ENCODE results near the gene BLOC1S5. TPM values are rescaled to one million over a fixed set of nuclear protein-coding genes. Genes with fewer than 3 reads are reported as not detected.

The BLOC1S5 gene
- polyA plus RNA-seq, 1 donor (not counting 4 experiments of a cell fraction or from before 2014, with no cell fraction given), result 8.8 TPM

DNA sequence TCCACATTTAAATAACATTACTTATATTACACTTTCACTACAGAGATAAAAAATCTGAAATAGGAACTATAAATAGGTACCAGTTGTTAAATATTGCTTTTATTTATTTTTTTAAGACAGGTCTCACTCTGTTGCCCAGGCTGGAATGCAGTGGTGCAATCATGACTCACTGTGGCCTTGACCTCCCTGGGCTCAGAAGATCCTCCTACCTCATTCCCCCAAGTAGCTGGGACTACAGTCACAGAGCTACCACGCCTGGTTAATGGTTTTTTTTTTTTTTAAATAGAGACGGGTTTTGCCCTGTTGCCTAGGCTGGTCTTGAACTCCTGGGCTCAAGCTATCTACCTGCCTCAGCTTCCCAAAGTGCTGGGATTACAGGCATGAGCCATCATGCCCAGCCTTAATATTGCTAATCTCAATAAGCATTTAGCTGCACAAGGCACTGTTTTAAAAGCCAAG lies 20.9 kb upstream of the BLOC1S5 start:
- H3K79me2 ChIP-seq (ENCODE audit: control insufficient read depth, insufficient read depth, low read length), result peaks cover 18% of the 10 kb centered on the region
- H3K36me3 ChIP-seq (ENCODE audit: control insufficient read depth in 2 of 2, extremely low read depth in 1 of 2, insufficient read depth in 2 of 2, low read length in 2 of 2), result peaks cover 7 to 8% of the 10 kb centered on the region in 2 experiments
- H3K4me2 ChIP-seq (ENCODE audit: control insufficient read depth, extremely low read depth, insufficient read depth, low read depth, low read length), result peak overlapping the region; percentile 46
- dilution Hi-C loops (cut with MboI; ENCODE audit: extremely low pct_ligation_motif_present, low sequenced_read_pairs), result no loop called here
- no peaks in the 10 kb centered on the region for H3K9me1 ChIP-seq (ENCODE audit: control insufficient read depth, extremely low read depth, insufficient read depth, low read length)
- FAIRE-seq (peak; percentile 58), DNase-seq (ENCODE audit: low read depth, low spot score) (no peak)
- H3K9ac ChIP-seq (ENCODE audit: control insufficient read depth, extremely low read depth, insufficient read depth, low read length), result peak overlapping the region; percentile 23
- no peak overlapping the region for H2AFZ ChIP-seq (ENCODE audit: control insufficient read depth, low read length)
- no peak for TF ChIP-seq EZH2 (IDR thresholded peaks at IDR 0.05; ENCODE audit: low read length)
- TF ChIP-seq, protein P1, sequence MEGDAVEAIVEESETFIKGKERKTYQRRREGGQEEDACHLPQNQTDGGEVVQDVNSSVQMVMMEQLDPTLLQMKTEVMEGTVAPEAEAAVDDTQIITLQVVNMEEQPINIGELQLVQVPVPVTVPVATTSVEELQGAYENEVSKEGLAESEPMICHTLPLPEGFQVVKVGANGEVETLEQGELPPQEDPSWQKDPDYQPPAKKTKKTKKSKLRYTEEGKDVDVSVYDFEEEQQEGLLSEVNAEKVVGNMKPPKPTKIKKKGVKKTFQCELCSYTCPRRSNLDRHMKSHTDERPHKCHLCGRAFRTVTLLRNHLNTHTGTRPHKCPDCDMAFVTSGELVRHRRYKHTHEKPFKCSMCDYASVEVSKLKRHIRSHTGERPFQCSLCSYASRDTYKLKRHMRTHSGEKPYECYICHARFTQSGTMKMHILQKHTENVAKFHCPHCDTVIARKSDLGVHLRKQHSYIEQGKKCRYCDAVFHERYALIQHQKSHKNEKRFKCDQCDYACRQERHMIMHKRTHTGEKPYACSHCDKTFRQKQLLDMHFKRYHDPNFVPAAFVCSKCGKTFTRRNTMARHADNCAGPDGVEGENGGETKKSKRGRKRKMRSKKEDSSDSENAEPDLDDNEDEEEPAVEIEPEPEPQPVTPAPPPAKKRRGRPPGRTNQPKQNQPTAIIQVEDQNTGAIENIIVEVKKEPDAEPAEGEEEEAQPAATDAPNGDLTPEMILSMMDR (optimal IDR thresholded peaks at IDR 0.05 in 1 of 3, IDR thresholded peaks at IDR 0.05 in 1 of 3, conservative IDR thresholded peaks at IDR 0.05 in 1 of 3; ENCODE audit: extremely low read depth in 1 of 3, insufficient read depth in 2 of 3, low read length in 3 of 3), result no peak
- peaks cover 41% of the 10 kb centered on the region for H3K4me1 ChIP-seq (ENCODE audit: control insufficient read depth, extremely low read depth, insufficient read depth, low read length)
- H3K27me3 ChIP-seq (ENCODE audit: control insufficient read depth, extremely low read depth, insufficient read depth, low read length), result no peaks in the 10 kb centered on the region
- H4K20me1 ChIP-seq (ENCODE audit: control insufficient read depth, extremely low read depth, insufficient read depth, low read length), result no peaks in the 10 kb centered on the region
- H3K27ac ChIP-seq (ENCODE audit: control insufficient read depth, insufficient read depth, low read length), result peak overlapping the region; percentile 67
- no peaks in the 10 kb centered on the region for H3K9me3 ChIP-seq (ENCODE audit: control insufficient read depth, low read depth, low read length)
- H3K4me3 ChIP-seq (ENCODE audit: control insufficient read depth in 2 of 3, extremely low read depth in 1 of 3, insufficient read depth in 2 of 3, low read depth in 1 of 3, low read length in 3 of 3), result no peak overlapping the region

- peaks cover 18% of the 10 kb centered on the region for H3K79me2 ChIP-seq (ENCODE audit: control insufficient read depth, insufficient read depth, low read length)
- no peaks in the 10 kb centered on the region for H4K20me1 ChIP-seq (ENCODE audit: control insufficient read depth, extremely low read depth, insufficient read depth, low read length)
- TF ChIP-seq, protein P1 (optimal IDR thresholded peaks at IDR 0.05 in 1 of 3, IDR thresholded peaks at IDR 0.05 in 1 of 3, conservative IDR thresholded peaks at IDR 0.05 in 1 of 3; ENCODE audit: extremely low read depth in 1 of 3, insufficient read depth in 2 of 3, low read length in 3 of 3), result no peak
- no peak for TF ChIP-seq EZH2 (IDR thresholded peaks at IDR 0.05; ENCODE audit: low read length)
- H2AFZ ChIP-seq (ENCODE audit: control insufficient read depth, low read length), result no peak overlapping the region
- no peak for DNase-seq (ENCODE audit: low read depth, low spot score)
- H3K4me2 ChIP-seq (ENCODE audit: control insufficient read depth, extremely low read depth, insufficient read depth, low read depth, low read length), result peak overlapping the region; percentile 29
- peaks cover 7 to 8% of the 10 kb centered on the region in 2 experiments for H3K36me3 ChIP-seq (ENCODE audit: control insufficient read depth in 2 of 2, extremely low read depth in 1 of 2, insufficient read depth in 2 of 2, low read length in 2 of 2)
- H3K4me1 ChIP-seq (ENCODE audit: control insufficient read depth, extremely low read depth, insufficient read depth, low read length), result peaks cover 45% of the 10 kb centered on the region
- no peak overlapping the region for H3K4me3 ChIP-seq (ENCODE audit: control insufficient read depth in 2 of 3, extremely low read depth in 1 of 3, insufficient read depth in 2 of 3, low read depth in 1 of 3, low read length in 3 of 3)
- no peaks in the 10 kb centered on the region for H3K9me3 ChIP-seq (ENCODE audit: control insufficient read depth, low read depth, low read length)
- H3K9ac ChIP-seq (ENCODE audit: control insufficient read depth, extremely low read depth, insufficient read depth, low read length), result no peak overlapping the region
- dilution Hi-C loops (cut with MboI; ENCODE audit: extremely low pct_ligation_motif_present, low sequenced_read_pairs), result no loop called here
- H3K27me3 ChIP-seq (ENCODE audit: control insufficient read depth, extremely low read depth, insufficient read depth, low read length), result no peaks in the 10 kb centered on the region
- H3K27ac ChIP-seq (ENCODE audit: control insufficient read depth, insufficient read depth, low read length), result peak overlapping the region; percentile 50
- H3K9me1 ChIP-seq (ENCODE audit: control insufficient read depth, extremely low read depth, insufficient read depth, low read length), result no peaks in the 10 kb centered on the region
- no peak for FAIRE-seq
These were observed 20.4 kb upstream of the BLOC1S5 start for GRCh38 chr6:8084586-8084985.
